GM18951 (cell line): Measurements from ENCODE around the gene PTPRN2.

Experiments
- POLR2A ChIP-seq: IDR thresholded peaks from 4 replicates; pipeline ENCODE4 v1.6.1; 2011; ENCODE audit warnings: mild to moderate bottlenecking; ENCODE audit not compliant: insufficient read length, insufficient read depth; ENCODE audit errors: extremely low read depth
- in situ Hi-C: fragments of 300-500 bp; cut with MboI; formaldehyde crosslinking; loops from one replicate; pipeline ENCODE4 v1.12.0; 2022; ENCODE audit warnings: low sequenced_read_pairs, mixed read lengths, inconsistent platforms; ENCODE audit not compliant: unreplicated experiment

Gene PTPRN2

GRCh38 chr7:157652161-157652953 lies 935.3 kb downstream of the PTPRN2 start:
- in situ Hi-C loops: no loop called here
- TF ChIP-seq POLR2A: no peak

- no peak for TF ChIP-seq POLR2A
- in situ Hi-C loops: no loop called here
Measured at GRCh38 chr7:157651366-157652160, 936.1 kb downstream of the PTPRN2 start.

DNA sequence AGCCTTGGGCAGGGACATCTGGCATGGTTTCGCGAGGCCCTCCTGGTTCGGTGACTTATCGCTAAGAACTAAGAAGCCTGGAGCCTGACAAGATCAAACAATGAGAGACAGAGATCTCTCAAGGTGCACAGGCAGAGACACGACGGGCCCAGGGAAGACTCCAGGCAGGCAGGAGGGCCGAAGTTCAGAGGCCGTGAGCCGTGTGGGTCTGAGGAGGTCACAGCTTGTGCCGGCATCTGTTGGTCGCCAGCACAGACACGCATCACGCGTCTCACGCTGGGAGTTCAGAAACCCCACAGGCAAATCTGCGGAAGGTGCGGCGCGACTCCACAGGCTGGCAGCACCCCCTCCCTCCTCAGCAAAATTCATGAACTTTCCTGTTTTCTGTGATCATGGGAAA lies 936.8 kb downstream of the PTPRN2 start:
- TF ChIP-seq POLR2A: no peak
- in situ Hi-C loops: no loop called here

GRCh38 chr7:157650131-157650631 lies 937.4 kb downstream of the PTPRN2 start:
- in situ Hi-C loops: no loop called here
- no peak for TF ChIP-seq POLR2A

- no peak for TF ChIP-seq POLR2A
- in situ Hi-C loops: no loop called here
Measured at GRCh38 chr7:157646551-157646950, 941.1 kb downstream of the PTPRN2 start.

DNA sequence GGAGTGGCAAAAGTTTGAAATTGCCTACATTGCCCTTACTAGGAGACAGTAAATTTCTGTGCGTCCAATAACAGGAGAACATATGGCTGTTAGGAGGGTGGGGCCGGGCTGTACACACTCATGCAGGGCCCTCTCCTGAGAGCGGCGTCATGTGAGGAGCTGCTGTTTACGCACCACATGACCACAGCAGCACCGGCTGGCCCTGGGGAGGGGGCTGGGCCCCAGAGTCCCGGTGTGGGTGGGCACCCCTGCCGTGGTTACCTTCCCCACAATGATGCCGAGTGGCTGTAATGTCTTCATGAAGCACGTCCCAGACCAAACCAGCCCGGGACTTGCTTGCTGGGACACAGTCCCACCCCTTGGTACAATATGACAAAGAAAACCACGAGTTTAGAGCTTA lies 942.1 kb downstream of the PTPRN2 start:
- in situ Hi-C loops: no loop called here
- TF ChIP-seq POLR2A: no peak

DNA sequence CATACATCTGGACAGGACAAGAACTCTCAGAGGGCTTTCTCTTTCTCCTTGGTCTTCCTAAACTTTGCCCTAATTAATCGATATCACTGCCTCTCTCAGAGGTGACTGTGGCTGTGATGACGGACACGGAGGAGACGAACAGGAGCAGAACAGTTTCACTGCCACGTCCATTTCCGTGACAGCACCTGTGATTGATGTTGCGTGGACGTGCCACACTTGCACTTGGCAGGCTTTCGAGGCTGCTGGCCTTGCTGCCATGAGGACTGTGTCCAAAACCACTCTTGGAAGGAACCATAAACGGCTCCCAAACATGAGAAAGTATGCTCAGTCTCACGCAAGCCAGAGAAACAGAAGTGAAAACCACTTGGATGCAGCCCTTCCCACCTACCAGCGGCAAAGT lies 942.7 kb downstream of the PTPRN2 start:
- no peak for TF ChIP-seq POLR2A
- in situ Hi-C loops: no loop called here

DNA sequence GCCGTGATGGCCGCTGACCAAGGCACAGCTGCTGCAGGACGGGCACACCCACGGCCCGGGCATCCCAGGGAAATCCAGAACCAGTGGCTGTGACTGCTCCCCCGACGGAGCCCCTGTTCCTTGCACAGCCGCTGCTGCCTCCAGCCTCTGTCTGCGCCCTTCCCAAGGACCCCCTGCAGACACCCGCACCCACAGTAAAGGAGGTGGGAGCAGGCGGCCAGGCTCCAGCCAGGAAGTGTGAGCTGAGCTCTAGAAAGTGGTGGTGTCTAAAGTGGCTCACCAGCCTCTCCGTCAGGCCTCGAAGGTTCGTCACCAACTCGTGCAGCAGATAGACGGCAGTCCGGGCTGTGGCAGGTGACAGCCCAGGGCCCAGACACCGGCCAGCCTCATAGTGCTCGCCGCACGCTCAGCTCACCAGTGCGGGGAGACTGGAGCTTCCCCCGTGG lies 944.1 kb downstream of the PTPRN2 start:
- no peak for TF ChIP-seq POLR2A
- in situ Hi-C loops: no loop called here

DNA sequence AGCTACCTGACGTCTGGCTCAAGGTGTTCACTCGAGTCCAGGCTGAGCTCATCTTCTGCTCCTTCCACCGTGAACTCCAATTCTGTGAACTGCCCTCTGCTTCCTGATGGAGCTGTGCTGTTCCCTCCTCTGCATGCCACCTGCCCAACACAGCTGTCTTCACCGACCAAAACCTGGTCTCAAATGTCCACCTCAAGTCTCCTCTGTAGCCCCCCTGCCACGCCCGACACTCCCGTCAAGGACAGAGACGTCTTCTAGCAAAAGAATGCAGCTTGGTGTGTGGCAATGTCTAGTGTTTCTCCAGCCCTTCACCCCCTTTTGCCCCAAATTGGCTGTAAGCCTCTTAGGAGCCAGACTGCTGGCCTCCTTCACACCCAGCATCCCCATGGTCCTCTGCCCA lies 945.8 kb downstream of the PTPRN2 start:
- TF ChIP-seq POLR2A: no peak
- in situ Hi-C loops: no loop called here

GRCh38 chr7:157640144-157640543 lies 947.5 kb downstream of the PTPRN2 start:
- TF ChIP-seq POLR2A: no peak
- in situ Hi-C loops: no loop called here

GRCh38 chr7:157638563-157638962 lies 949.1 kb downstream of the PTPRN2 start:
- no peak for TF ChIP-seq POLR2A
- in situ Hi-C loops: no loop called here

DNA sequence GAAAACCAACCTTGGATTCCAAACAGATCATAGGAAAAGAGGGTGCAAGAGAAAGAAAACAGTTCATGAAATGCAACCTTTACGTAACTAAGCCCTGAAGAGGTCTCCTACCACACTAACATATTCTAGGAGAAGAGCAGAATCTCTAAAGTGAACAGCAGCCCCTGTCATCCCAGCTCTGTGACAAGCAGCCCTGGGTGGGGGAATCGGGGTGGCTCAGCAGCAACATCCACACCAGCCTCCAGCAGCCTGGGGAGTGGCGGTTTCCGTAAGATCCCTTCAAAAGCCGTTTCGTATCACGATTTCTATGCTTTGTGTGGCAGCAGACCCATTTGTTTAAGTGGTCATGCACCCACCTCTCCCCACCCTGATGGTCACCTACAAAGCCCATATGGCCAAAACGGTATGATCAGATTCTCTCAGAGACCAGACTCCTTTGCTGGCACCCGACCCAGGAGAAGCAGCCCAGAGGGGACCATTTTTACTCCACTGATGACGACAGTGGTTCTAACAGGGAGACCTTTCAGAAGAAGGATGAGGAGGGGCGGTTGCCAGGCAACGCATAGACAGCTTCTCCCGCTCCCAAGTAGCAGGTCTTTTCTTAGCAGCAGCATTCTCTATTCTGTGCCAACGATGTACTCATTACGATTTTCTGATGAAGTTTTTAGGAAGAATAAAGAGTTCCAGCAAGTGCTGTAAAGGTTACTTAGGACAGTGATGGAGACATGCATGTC lies 950.2 kb downstream of the PTPRN2 start:
- in situ Hi-C loops: no loop called here
- TF ChIP-seq POLR2A: no peak

- in situ Hi-C loops: no loop called here
- TF ChIP-seq POLR2A: no peak
Measured at GRCh38 chr7:157635669-157636068, 952.0 kb downstream of the PTPRN2 start.
